HG02981 (cell line): Measurements from ENCODE around the gene PRSS38.

Source experiments
- ATAC-seq: cut with Tn5 transposase; IDR thresholded peaks from one replicate; pipeline ENCODE4 v1.9.1; 2021; ENCODE audit warnings: mild to moderate bottlenecking, moderate library complexity; ENCODE audit not compliant: unreplicated experiment

The PRSS38 gene

DNA sequence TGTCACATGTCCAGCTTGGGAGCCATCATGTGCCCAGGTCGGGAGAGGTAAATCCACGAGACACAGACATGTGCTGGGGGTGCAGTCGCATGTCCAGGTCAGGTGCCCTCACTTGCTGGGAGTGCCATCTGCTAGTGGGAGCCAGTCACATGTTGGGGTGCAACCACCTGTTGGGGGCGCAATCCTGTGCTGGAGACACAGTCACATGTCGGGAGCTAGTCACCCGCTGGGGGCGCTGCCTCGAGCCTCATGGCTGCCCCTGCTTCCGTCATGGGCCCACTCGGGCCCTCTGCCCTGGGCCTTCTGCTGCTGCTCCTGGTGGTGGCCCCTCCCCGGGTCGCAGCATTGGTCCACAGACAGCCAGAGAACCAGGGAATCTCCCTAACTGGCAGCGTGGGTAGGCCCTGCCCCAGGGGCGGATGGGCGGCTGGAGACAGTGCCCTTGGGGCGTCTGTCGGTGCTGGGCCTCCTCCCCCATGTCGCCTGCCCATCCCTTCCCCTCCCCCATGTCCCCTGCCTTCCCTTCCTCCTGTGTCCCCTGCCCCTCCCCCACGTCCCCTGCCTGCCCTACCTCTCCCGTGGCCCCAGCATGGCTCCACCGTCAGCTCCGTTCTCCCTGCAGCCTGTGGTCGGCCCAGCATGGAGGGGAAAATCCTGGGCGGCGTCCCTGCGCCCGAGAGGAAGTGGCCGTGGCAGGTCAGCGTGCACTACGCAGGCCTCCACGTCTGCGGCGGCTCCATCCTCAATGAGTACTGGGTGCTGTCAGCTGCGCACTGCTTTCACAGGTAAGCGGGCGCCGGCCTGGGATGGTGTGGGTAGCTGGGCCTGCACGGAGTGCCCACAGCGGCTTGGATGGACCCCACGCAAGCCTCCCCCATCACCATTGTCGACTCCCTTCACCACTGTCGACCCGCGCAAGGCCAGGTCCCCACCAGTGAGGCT, at the start of gene PRSS38:
PRSS38 (plus strand) TSS at position 208 of the 942 bp plus-strand sequence; CDS start at position 250, 42 bp downstream.
- no peak for ATAC-seq

DNA sequence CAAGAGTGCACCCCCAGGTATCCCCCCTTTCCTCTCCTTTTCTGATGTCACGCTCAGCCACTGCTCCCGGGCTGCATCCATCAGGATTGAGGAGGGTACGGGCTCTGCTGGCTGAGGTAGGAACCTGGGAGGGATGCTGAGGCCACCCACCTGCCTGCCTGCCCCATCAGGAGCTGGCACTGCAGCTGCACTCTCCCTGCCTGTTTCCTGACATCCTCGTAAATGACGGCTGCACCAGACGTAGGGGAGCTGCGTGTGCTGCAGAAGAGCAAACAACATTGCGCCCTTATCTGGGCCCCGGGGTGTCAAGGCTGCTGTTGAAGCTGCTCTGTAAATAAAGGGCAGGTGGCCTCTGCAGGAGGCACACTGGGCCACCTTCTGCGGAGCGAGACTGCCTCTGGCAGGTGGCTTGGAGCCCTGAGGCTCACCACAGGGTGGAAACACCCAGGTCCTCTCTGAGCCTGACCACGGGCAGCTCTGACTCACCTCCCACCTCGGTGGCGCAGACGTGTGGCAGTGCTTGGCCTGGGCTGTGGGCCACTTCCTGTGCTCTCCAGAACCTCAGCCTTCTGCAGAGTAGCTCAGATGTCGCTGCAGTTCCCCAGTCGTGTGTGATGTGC, 49.4 kb upstream of the PRSS38 start:
- peak; percentile 47 for ATAC-seq

DNA sequence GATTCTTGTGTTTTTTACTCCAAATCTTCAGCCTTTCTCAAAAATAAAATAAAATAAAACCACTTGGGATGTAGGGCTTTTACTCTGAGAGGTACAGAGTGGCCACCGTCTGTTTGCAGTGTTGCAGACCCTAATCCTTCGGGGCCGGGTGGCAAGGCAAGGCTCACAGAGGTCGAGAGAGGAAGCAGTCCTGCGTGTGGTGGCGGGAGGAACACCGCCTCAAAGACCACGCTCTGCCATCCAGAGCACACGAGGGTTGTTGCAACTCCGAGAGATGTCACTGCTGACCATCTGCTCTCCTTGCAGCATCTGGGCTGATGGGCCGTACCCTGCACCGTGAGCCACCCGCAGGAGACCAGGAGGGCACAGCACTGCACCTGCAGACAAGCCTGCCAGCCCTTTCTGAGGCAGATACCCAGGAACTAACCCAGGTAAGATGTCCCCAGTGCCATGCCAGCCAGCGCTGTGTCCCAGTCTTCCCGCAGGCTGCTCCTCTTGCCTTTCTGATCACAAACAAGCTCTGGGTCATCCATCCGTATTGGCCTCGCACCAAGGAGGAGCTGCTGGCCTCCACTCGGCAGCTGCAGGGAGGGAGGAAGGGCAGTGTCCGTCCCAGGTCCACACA, 48.7 kb upstream of the PRSS38 start:
- ATAC-seq = no peak

DNA sequence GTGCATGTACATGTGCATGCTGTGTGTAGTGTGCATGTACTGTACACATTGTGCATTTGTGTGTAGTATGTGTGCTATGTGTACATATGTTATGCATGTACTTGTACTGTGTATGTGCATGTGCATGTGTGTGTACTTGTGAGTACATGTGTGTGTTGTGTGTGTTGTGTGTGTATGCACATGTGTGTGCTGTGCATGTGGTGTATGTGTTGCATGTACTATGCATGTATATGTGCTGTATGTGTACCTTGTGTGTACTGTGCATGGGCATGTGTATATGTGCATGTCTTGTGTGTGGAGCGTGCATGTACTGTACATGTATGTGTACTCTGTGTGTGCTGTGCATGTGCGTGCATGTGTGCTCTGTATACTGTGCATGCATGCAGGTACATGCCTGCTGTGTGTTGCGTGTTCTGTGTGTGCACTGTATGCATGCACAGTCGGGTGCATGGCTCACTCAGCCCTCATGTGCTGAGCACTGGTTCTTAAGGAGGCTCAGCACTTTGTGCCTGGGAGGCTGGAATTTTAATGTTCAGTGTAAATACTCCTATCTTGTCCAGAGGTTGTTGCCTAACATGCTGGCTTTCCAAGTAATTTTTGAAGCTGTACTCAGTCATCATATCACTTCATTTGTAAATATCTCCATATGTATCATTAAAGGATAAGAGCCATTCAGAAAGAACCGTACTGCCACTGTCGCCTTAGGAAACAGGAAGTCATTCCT, 47.9 kb upstream of the PRSS38 start:
- no peak for ATAC-seq

DNA sequence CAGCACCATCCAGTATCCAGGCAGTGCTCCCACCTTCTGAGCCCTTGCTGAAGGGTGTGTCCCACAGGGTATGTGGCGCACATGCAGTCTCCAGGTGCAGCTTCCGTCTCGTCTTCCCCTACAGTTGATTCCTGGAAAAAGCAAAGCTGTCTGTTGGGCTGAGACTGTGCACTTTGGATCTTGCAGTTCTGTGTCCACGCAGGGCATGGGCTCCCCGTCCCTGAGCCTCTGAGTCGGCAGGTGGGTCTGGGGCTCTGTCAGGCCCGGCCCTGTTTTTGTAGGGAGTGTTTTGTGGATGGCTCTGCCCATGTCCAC, 47.4 kb upstream of the PRSS38 start:
- no peak for ATAC-seq

DNA sequence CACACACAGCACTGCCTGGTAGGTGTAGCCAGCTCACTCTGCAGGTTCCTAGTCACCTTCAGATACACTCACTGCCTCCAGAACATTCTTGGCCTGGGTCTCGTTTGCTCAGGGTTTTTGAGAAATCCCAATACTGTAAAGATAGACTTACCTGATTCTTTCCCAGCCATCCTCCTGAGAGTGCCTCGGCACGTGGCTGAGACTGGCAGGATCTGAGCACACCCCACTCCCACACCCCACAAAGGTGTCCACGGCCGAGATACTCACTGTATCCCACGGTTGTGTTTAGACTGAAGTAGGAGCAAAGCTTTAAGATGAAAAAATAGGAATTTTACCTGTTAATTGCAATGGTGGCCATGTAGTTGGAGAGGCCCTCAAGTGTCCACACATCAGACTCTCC, 46.8 kb upstream of the PRSS38 start:
- no peak for ATAC-seq

DNA sequence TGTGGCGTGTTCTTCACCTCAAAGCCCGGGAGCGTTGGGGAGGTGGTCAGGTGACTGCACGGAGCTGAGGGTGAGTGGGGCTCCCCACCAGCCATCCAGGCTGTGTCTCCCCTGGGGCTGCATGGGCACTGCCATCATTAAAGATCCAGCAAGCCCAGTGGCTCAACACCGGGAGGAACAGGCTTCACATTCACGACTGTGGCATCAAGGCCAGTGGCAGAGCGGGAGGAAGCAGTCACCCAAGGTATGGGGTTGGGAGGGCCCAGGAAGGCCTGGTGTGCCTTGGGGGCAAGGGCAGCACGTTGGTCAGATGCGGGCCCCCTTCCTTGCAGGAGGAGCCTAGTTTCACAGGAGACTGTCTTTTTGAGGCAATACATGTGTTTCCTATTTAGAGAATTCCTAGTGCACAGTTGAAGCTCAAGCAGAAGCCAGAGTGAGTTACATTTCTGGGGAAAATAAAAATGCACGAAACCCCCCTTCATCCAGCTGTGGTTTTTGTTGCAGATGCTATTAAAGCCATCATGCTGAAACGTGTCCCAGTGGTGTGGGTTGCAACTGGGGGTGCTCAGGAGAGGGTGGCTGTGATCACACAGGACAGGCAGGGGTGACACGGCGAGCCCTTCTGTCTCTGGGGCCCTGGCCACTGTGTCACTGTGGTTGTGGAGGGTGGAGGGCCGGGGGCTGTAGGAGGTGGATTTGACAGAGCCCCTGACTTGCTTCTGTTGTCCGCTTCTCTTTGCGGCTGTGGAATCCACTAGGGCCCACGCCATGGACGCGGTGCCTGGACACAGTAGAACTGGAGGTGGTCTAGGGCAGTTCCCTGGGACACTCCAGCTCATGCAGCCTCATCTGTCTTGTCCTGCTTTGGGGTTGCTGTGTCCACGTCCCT, 46.2 kb upstream of the PRSS38 start:
- ATAC-seq = no peak

DNA sequence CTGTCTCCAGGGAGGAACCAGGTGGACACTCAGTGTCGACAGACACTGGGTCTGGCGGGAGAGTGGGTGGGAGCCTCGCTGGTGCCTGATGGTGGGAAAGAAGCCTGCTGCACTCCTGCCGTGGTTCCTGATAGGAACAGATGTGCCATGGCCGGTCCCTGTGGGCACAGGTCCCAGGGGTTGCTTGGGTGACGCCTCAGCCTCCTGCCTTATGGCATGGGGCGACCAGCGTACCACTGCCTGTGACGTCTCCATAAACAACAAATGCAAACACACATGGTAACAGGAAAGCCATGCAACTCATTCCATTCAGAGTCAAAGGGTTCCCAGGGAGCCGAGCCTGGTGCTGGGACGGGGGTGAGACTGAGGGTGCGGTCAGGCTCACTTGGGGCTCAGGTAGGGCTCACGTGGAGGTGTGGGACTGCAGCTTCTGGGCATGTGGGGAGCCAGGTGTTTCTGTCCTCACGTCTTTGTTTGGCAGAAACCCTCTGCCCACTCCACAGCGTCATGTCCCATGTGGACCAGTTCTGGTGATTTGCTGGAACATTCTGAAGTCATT, 45.5 kb upstream of the PRSS38 start:
- no peak for ATAC-seq

DNA sequence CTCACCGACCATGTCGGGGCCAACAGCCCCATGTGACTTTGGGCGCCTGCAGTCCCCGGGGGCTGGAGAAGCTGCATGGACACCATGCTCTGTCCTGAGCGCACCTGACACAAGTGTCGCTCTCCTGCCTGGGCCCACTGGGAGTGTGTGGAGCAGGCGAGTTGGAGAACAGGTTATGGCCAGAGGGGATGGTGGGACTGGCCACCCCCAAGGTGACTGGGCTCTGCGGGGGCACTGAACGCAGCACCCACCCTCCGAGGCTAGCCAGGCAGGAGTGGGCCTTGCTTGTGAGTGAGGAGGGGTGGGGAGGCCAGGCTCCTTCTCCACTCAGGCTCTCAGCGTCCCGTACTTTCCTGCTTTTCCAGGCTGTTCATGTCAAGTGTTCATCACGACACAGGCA, 44.7 kb upstream of the PRSS38 start:
- no peak for ATAC-seq

DNA sequence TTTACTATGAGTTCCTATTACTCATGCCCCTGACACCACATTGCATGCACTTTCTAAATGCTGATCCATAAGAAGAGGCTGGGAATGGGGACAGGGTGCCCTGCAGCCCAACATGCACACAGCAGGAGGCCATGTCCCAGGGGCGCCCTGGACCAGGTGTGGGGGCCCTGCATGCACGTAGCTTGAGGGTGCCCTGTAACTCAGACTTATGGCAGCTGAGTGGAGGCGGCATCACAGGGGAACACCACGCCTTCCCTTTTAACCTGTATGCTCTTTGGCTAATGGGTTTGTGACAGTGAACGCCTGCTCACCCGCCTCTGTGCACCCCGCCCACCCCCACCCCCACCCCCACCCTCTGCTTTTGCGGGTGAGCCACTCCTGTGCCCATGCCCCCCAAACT, 44.1 kb upstream of the PRSS38 start:
- ATAC-seq = no peak

DNA sequence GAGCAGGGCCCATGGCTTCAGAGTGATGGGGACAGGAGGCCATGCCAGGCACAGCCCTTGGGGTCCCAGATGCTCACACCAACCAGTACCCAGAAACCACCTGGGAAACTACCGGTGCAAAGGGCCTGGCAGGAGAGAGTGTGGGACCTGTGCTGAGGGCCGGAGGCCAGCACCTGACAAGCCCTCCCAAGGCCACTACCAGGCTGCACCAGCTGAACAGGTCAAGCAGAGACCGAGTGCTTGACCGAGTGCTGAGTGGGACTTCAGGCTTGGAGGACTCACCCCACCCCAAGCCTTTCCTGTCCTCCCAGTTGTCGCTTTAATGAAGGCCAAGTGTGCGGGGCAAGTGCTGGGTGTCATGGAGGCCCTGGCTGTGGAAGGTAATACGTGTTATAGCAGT, 43.7 kb upstream of the PRSS38 start:
- ATAC-seq = no peak

DNA sequence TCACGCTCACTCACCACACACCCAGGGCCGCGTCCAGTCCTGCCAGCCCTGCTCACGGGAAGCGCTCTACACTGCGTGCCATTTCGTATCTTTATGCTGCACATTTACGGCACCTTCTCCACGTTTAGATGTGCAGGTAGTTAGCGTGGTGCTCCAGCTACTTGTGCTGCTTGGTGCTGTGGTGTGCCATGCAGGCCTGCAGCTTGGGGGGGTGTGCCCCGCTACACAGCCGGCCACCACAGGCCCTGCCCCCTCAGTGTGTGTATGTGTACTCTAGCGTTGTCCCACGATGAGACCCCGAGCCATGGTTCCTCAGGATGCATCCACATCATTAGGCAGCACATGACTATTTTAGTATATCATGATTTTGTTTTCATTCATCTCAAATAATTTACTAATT, 41.9 kb upstream of the PRSS38 start:
- ATAC-seq = no peak

DNA sequence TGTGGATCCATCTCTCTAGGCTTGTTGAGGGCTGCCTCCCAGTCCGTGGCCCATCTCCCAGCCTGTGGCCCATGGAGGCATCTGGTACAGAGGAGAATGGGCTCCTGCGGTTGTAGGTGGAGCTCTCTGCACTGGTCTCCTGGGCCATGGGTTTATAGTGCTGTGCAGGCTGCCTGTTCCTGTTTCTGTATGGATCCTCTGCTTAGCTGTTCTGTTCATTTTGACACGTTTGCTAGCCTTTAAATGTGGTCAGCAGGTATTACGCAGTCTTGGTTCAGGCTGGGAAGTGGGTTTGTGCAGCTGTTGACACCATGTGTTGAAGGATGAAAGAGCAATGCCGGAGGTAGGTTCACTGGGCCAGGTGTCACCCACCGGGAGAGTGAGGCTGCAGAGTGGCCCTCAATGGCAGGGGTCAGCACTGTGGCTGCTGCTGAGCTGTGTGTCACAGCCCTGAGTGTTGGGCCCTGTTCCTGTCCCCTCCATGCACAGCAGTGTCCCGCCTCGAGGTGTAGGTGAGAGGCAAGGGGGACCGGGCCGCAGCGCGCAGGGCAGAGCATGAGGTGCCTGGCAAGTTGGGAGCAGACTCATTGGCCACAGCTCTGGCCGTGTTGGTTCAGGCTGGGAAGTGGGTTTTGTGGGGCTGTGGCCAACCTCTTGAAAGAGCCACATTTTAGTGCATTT, 41.3 kb upstream of the PRSS38 start:
- no peak for ATAC-seq

DNA sequence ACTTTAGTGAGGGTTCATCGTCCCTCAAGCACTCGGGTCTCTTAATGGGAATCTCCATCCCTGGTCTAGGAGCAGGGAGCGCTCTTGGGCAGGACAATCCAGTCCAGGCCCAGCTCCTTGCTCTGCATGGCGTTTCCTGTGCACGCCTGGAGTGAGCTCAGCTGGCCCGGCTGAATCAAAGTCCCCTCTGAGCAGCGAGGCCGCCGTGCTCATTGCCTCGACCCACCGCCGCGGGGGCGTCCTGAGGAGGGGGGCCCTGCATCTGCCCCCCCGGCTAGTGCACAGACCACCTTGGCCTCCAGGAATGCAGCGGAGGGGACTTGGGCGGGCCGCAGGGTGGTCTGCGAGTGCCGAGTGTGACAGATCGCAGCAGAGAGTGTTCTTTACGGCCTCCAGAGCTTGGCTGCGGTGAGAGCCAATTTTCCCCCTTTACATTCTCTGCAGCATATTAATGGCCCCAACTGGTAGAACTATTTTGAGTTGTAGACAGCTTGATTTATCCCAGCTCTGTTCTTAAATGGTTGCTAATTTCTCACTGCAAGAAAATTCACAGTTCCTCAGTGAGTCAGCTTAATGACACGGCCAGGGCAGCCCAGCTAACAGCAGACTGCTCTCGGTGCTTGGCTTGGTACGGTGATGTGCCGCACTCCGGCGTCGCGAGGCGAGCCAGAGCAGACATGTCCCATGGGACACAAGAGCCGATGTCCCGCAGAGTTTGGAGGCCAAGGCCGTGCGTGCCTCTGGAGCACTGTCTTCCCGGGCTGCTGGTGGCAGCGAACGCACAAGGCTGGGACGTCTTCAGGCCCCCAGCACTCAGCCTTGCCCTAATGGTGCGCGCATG, 40.4 kb upstream of the PRSS38 start:
- ATAC-seq = no peak

DNA sequence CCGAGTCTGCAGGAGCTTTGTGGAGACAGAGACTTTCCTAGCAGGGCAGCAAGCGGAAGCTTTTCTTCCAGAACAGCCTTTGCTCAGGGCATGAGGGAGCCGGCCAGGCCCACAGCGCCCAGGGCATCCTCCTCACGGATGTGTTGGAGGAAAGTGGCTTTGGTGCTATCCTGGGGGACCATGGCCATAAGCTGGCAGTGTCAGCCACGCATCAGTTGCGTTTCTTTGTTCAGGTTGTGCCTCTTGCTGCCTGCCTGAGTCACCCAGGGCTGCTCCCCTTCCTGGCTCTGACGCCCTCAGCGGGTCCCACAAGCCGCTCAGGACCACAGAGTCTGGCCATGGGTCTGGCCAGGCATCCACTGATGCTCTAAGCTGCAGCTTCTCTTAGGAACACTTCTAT, 39.6 kb upstream of the PRSS38 start:
- ATAC-seq = no peak

DNA sequence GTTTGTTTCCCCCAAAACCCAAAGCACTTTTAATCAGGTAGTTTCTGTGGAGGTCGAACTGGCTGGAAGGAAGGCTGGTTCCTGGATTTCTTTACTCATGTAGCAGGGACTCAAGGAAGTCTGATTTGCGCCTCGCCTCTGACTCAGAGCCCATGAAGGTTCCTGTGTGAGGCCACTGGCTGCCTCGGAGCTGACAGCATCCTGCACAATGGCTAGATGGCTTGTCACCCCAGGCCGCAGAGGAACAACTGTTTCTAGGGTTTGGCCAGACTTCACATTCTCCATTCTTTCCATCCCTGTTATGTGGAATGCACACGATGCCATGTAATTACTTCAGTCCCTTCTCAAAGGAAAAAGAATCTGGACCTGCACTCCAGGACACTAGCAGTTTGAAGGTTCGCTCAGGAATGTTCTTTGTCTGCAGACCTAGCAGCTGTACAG, 39.1 kb upstream of the PRSS38 start:
- ATAC-seq = no peak

DNA sequence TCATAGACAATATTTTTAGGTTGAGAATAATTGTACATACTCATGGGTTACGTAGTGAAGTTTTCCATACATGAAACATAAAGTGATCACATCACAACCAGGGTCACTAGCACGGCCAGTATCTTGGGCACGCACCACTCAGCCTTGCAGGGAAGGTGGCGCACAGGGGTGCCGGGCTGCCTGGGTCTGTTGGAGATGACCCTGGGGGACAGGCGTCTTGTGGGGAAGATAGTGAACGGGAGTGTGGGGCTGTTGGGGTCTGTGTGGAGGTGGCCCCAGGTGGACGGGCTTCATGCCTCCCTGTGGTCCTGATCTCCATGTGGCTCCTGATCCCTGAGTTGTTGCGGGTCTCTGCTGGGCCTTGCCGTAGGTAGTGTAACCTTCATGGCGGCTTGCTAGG, 38.3 kb upstream of the PRSS38 start:
- no peak for ATAC-seq

DNA sequence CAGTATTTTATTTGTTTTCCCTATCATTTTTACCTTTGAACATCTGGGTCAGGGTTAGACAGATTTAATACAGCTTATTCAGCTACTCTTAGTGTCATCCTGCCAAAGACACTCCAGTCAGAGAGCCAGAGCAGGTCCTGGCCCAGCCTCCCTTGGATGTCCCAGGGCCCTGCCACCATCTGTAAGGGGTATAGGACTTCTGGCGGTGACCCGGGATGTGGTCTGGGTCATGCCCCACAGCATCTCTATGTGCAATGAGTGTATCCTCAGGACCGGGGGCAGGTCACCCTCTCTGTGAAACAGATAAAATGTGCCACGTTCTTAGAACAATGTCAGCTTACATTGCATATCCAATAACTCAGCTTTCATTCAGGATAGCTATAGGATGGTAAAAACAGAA, 37.8 kb upstream of the PRSS38 start:
- ATAC-seq = no peak
